MCF 10A (cell line): ENCODE measurements around the gene DBNL. TPM values are rescaled to one million over a fixed set of nuclear protein-coding genes. Genes with fewer than 3 reads are reported as not detected.

Experiments
- BruUV-seq: library from RNA; stranded (reverse); fragments of 400-500 nt; replicated peaks from 2 replicates; lab custom pipeline; 2021; lab: Mats Ljungman, UMichigan
- CTCF ChIA-PET: fragments of 300-600 bp; sonication (Branson Sonifier 250); formaldehyde crosslinking; extraction: SDS; loops from one replicate; lab custom pipeline; 2021; ENCODE audit warnings: antibody characterized with exemption, inconsistent platforms; lab: Yijun Ruan, JAX
- POLR2A ChIA-PET: fragments of 300-600, 350-650 bp; sonication (Branson Sonifier 250); formaldehyde crosslinking; extraction: SDS; loops from one replicate; lab custom pipeline; 2020; ENCODE audit warnings: antibody characterized with exemption, inconsistent platforms; lab: Yijun Ruan, JAX
- DNase-seq: peaks from one replicate; pipeline ENCODE4 v3.0.0-alpha.2; 2018; ENCODE audit not compliant: unreplicated experiment
- H3K27ac Mint-ChIP-seq: one replicate; pipeline ENCODE4 v1.8.0; 2022; ENCODE audit warnings: mild to moderate bottlenecking, low read depth, mixed read lengths; ENCODE audit not compliant: unreplicated experiment
- H3K27me3 Mint-ChIP-seq: one replicate; pipeline ENCODE4 v1.8.0; 2022; ENCODE audit warnings: mixed read lengths; ENCODE audit not compliant: insufficient read depth, unreplicated experiment
- H3K36me3 Mint-ChIP-seq: one replicate; pipeline ENCODE4 v1.8.0; 2022; ENCODE audit warnings: mild to moderate bottlenecking, moderate library complexity, mixed read lengths; ENCODE audit not compliant: insufficient read depth, unreplicated experiment
- H3K4me1 Mint-ChIP-seq: one replicate; pipeline ENCODE4 v1.8.0; 2022; ENCODE audit warnings: mixed read lengths; ENCODE audit not compliant: insufficient read depth, unreplicated experiment
- H3K4me3 Mint-ChIP-seq: one replicate; pipeline ENCODE4 v1.8.0; 2022; ENCODE audit warnings: mild to moderate bottlenecking, moderate library complexity, mixed read lengths; ENCODE audit not compliant: unreplicated experiment
- H3K9me3 Mint-ChIP-seq: one replicate; pipeline ENCODE4 v1.8.0; 2022; ENCODE audit warnings: mixed read lengths; ENCODE audit not compliant: unreplicated experiment
- CTCF ChIP-seq: fragments of 200-600 bp; IDR thresholded peaks from one replicate; pipeline ENCODE4 v1.8.0; 2022; ENCODE audit warnings: antibody characterized with exemption, mild to moderate bottlenecking; ENCODE audit not compliant: unreplicated experiment
- intact Hi-C: fragments of 100-400 bp; cut with micrococcal nuclease; formaldehyde crosslinking; loops from 2 replicates; pipeline ENCODE4 v1.14.1; 2022
- total RNA-seq: library from RNA; stranded (reverse); gene quantifications from 2 replicates; pipeline ENCODE4 v1.2.3, GENCODE V29; 2022

DBNL gene
- total RNA-seq, 1 experiment from 2014 or later, result 49.7 TPM

GRCh38 chr7:44066494-44067063 lies 22.1 kb downstream of the DBNL start:
- ChIA-PET CTCF (interaction anchor here (0.7 kb wide), 1 partner anchor 513 kb away, joined by 4 read pairs; no protein-coding TSS in a partner anchor), POLR2A (interaction anchor here (1.1 to 4.1 kb wide), 7 partner anchors 10 to 75 kb away, joined by 3 to 24 read pairs (median 3); partner anchors contain the start of gene DBNL)
- Mint-ChIP-seq H3K27ac (no peak overlapping the region), H3K4me1 (peaks cover 15% of the 10 kb centered on the region), H3K4me3 (no peak overlapping the region), H3K36me3 (peaks cover 47% of the 10 kb centered on the region), H3K9me3 (no peaks in the 10 kb centered on the region), H3K27me3 (no peaks in the 10 kb centered on the region)
- no peak for TF ChIP-seq CTCF
- no TSS peak for BruUV-seq
- intact Hi-C loops, result no loop called here
- DNase-seq, result no peak

- Mint-ChIP-seq H3K36me3 (peaks cover 43% of the 10 kb centered on the region), H3K27me3 (no peaks in the 10 kb centered on the region), H3K9me3 (no peaks in the 10 kb centered on the region), H3K27ac (no peak overlapping the region), H3K4me1 (peaks cover 22% of the 10 kb centered on the region), H3K4me3 (no peak overlapping the region)
- BruUV-seq, result no TSS peak
- no peak for TF ChIP-seq CTCF
- intact Hi-C loops, result no loop called here
- ChIA-PET POLR2A (interaction anchor here (0.6 to 4.1 kb wide), 9 partner anchors 10 to 934 kb away, joined by 3 to 24 read pairs (median 5); partner anchors contain the start of gene DBNL), CTCF (interaction anchor here (0.7 to 1.2 kb wide), 2 partner anchors 55 to 512 kb away, joined by 3 to 4 read pairs; no protein-coding TSS in a partner anchor)
- DNase-seq, result no peak
Measured at GRCh38 chr7:44067064-44067951, 22.8 kb downstream of the DBNL start.

GRCh38 chr7:44068054-44068453 lies 23.6 kb downstream of the DBNL start:
- CTCF ChIA-PET, result interaction anchor here (1.2 kb wide), 1 partner anchor 54 kb away, joined by 3 read pairs; no protein-coding TSS in a partner anchor
- no peak for DNase-seq
- no peaks in the 10 kb centered on the region for H3K9me3 Mint-ChIP-seq
- POLR2A ChIA-PET, result interaction anchor here (0.6 to 2.4 kb wide), 9 partner anchors 11 to 934 kb away, joined by 3 to 13 read pairs (median 5); partner anchors contain the start of gene DBNL
- TF ChIP-seq CTCF, result no peak
- no peaks in the 10 kb centered on the region for H3K27me3 Mint-ChIP-seq
- H3K4me3 Mint-ChIP-seq, result no peak overlapping the region
- no TSS peak for BruUV-seq
- H3K27ac Mint-ChIP-seq, result no peak overlapping the region
- H3K36me3 Mint-ChIP-seq, result peaks cover 48% of the 10 kb centered on the region
- intact Hi-C loops, result no loop called here
- H3K4me1 Mint-ChIP-seq, result peaks cover 29% of the 10 kb centered on the region
